ENCODE results near the gene ZNF558.

The ZNF558 gene

GRCh38 chr19:8832132-8833021 is at the start of gene ZNF558, which contains the start of gene MBD3L1:
TSS of gene ZNF558 (minus strand) at chr19:8832304. CDS start at chr19:8822659, 9,645 bp downstream.
TSS of gene MBD3L1 (plus strand) at chr19:8832377. CDS start at chr19:8842679, 10,302 bp downstream.
- DNase-seq, result no peak

GRCh38 chr19:8881512-8881911 is 49.4 kb upstream of the ZNF558 start:
- DNase-seq, result no peak

- no peak for DNase-seq
Measured at GRCh38 chr19:8880868-8881488, 48.9 kb upstream of the ZNF558 start.

- no peak for DNase-seq
Measured at GRCh38 chr19:8877854-8878705, 46.0 kb upstream of the ZNF558 start.

GRCh38 chr19:8866344-8866743 is 34.2 kb upstream of the ZNF558 start:
- no peak for DNase-seq

GRCh38 chr19:8858260-8858659 is 26.2 kb upstream of the ZNF558 start:
- no peak for DNase-seq

GRCh38 chr19:8850488-8850887 is 18.4 kb upstream of the ZNF558 start:
- DNase-seq, result no peak

GRCh38 chr19:8849232-8849631 is 17.1 kb upstream of the ZNF558 start:
- no peak for DNase-seq

- no peak for DNase-seq
Measured at GRCh38 chr19:8846819-8847218, 14.7 kb upstream of the ZNF558 start.

- no peak for DNase-seq
Measured at GRCh38 chr19:8840708-8841107, 8.6 kb upstream of the ZNF558 start.

GRCh38 chr19:8835877-8836276 is 3.8 kb upstream of the ZNF558 start:
- DNase-seq, result no peak

GRCh38 chr19:8835446-8835845 is 3.3 kb upstream of the ZNF558 start:
- no peak for DNase-seq

- DNase-seq, result no peak
Measured at GRCh38 chr19:8831832-8832131, 322 bp downstream of the ZNF558 start.

GRCh38 chr19:8831373-8831772 is 731 bp downstream of the ZNF558 start:
- no peak for DNase-seq

GRCh38 chr19:8827277-8827676 is 4.8 kb downstream of the ZNF558 start:
- no peak for DNase-seq

- DNase-seq, result no peak
Measured at GRCh38 chr19:8826371-8826770, 5.7 kb downstream of the ZNF558 start.

GRCh38 chr19:8821748-8822241 is 10.3 kb downstream of the ZNF558 start:
- no peak for DNase-seq

- no peak for DNase-seq
Measured at GRCh38 chr19:8820234-8820633, 11.9 kb downstream of the ZNF558 start.

- no peak for DNase-seq
Measured at GRCh38 chr19:8815780-8816179, 16.3 kb downstream of the ZNF558 start.

- DNase-seq, result no peak
Measured at GRCh38 chr19:8814176-8814575, 17.9 kb downstream of the ZNF558 start.

GRCh38 chr19:8811315-8812172 is 20.6 kb downstream of the ZNF558 start:
- no peak for DNase-seq

- DNase-seq, result no peak
Measured at GRCh38 chr19:8806661-8807060, 25.4 kb downstream of the ZNF558 start.
